ENCODE results near the gene CAPN10. TPM values are rescaled to one million over a fixed set of nuclear protein-coding genes. Genes with fewer than 3 reads are reported as not detected.

CAPN10 gene
- total and polyA plus RNA-seq, 2 donors (not counting 3 experiments of a cell fraction or from before 2014, with no cell fraction given): 25.2 to 39.9 TPM

DNA sequence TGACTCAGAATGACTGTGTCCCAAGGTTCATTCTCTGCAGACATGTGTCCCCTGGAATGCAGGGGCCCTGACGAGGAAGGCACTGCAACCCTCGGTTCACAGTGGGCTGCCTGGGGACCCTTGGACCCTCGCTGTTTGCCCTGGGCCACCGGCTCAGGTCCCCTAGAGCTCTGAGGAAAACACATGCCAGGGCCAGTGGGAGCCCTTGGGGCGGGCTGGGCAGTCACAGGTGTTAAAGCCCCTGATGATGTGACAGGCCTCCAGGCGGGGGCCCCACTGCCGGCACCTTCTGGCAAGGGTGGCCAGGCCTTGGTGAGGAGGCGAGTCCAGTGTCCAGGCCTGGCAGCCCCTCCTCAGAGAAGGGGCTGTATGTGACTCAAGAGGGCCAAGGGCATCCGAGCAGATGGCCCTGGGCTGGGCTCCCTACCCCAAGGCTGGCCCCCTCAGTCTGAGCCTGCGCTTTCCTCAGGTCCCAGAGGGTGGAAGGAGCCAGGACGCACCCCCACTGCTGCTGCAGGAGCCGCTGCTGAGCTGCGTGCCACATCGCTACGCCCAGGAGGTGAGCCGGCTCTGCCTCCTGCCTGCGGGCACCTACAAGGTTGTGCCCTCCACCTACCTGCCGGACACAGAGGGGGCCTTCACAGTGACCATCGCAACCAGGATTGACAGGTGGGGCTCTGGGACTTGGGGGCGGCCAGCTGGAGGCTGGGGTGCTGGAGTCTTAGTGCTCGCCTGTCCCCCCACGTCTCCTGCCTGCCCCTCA is 11.1 kb downstream of the CAPN10 start:
- CTCF ChIA-PET: interaction anchor here (2.0 kb wide), 1 partner anchor 11 kb away, joined by 5 read pairs; the partner anchor contains the start of gene CAPN10
- Histone ChIP-seq H3K27ac (ENCODE audit: insufficient read depth, low read depth, low read length) (no peak overlapping the region), H3K4me3 (replicated peaks in 1 of 3; ENCODE audit: insufficient read depth in 1 of 3, low read depth in 1 of 3, low read length in 3 of 3) (no peak overlapping the region), H3K27me3 (ENCODE audit: control insufficient read depth in 2 of 2, insufficient read depth in 2 of 2, low read length in 2 of 2) (no peaks in the 10 kb centered on the region), H3K9me3 (replicated peaks; ENCODE audit: control insufficient read depth, insufficient read depth, low read length) (no peaks in the 10 kb centered on the region), H3K9me1 (replicated peaks; ENCODE audit: control insufficient read depth, extremely low read depth, insufficient read depth, low read length) (no peaks in the 10 kb centered on the region), H3K4me2 (ENCODE audit: insufficient read depth, low read length) (no peak overlapping the region), H4K20me1 (replicated peaks; ENCODE audit: control insufficient read depth, extremely low read depth, insufficient read depth, low read length) (no peaks in the 10 kb centered on the region), H2AFZ (ENCODE audit: low read depth, low read length) (no peak overlapping the region), H3K4me1 (ENCODE audit: control insufficient read depth, extremely low read depth, insufficient read depth, low read length) (no peaks in the 10 kb centered on the region), H3K79me2 (ENCODE audit: control insufficient read depth, insufficient read depth, low read length) (no peaks in the 10 kb centered on the region), H3K36me3 (ENCODE audit: control insufficient read depth in 2 of 2, extremely low read depth in 1 of 2, insufficient read depth in 2 of 2, low read length in 2 of 2) (peaks cover 0 to 17% of the 10 kb centered on the region in 2 experiments), H3K9ac (replicated peaks; ENCODE audit: extremely low read depth, insufficient read depth, low read length) (no peak overlapping the region)
- TF ChIP-seq, protein P1, sequence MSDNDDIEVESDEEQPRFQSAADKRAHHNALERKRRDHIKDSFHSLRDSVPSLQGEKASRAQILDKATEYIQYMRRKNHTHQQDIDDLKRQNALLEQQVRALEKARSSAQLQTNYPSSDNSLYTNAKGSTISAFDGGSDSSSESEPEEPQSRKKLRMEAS (IDR thresholded peaks at IDR 0.05; ENCODE audit: insufficient read depth, insufficient read length): no peak
- TF ChIP-seq FOS (IDR thresholded peaks at IDR 0.05; ENCODE audit: borderline replicate concordance, insufficient read depth, low read length) (no peak), JUN (IDR thresholded peaks at IDR 0.05; ENCODE audit: borderline replicate concordance, insufficient read depth, insufficient read length, low read depth) (no peak), GATA2 (IDR thresholded peaks at IDR 0.05; ENCODE audit: insufficient read depth, insufficient read length, low read depth, low read length) (no peak), POLR2A (IDR thresholded peaks at IDR 0.05; ENCODE audit: low read depth, low read length) (no peak), POLR2AphosphoS5 (IDR thresholded peaks at IDR 0.05; ENCODE audit: insufficient read depth, low read depth, low read length) (no peak), EZH2 (IDR thresholded peaks at IDR 0.05; ENCODE audit: borderline replicate concordance, low read depth, low read length, severe bottlenecking) (no peak), MYC (IDR thresholded peaks at IDR 0.05; ENCODE audit: low read depth, low read length) (no peak)
- TF ChIP-seq, protein P2, sequence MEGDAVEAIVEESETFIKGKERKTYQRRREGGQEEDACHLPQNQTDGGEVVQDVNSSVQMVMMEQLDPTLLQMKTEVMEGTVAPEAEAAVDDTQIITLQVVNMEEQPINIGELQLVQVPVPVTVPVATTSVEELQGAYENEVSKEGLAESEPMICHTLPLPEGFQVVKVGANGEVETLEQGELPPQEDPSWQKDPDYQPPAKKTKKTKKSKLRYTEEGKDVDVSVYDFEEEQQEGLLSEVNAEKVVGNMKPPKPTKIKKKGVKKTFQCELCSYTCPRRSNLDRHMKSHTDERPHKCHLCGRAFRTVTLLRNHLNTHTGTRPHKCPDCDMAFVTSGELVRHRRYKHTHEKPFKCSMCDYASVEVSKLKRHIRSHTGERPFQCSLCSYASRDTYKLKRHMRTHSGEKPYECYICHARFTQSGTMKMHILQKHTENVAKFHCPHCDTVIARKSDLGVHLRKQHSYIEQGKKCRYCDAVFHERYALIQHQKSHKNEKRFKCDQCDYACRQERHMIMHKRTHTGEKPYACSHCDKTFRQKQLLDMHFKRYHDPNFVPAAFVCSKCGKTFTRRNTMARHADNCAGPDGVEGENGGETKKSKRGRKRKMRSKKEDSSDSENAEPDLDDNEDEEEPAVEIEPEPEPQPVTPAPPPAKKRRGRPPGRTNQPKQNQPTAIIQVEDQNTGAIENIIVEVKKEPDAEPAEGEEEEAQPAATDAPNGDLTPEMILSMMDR (IDR thresholded peaks at IDR 0.05; ENCODE audit: extremely low read depth in 1 of 2, insufficient read depth in 1 of 2, low read depth in 1 of 2, low read length in 2 of 2): no peak
- POLR2A ChIA-PET: no interaction called here
- no peak for FAIRE-seq
- DNase-seq (ENCODE audit: low read depth, low spot score): no peak
- intact Hi-C loops (cut with micrococcal nuclease): no loop called here
- BruUV-seq (replicated peaks): no TSS peak
- dilution Hi-C loops (cut with MboI; ENCODE audit: extremely low pct_ligation_motif_present, low sequenced_read_pairs): no loop called here

Measured in endothelial cell of umbilical vein (primary cell).